COLO829 (cell line): ENCODE data around the gene PCDHGB4.
"Not testable (repeated sequence)": the region's sequence is repeated elsewhere in the genome, so short reads cannot be mapped to it uniquely, and the experiment has no call there.

ENCODE experiments used
- DNase-seq: peaks from one replicate; pipeline ENCODE4 v3.0.0; 2012; ENCODE audit warnings: low spot score

Gene PCDHGB4

DNA sequence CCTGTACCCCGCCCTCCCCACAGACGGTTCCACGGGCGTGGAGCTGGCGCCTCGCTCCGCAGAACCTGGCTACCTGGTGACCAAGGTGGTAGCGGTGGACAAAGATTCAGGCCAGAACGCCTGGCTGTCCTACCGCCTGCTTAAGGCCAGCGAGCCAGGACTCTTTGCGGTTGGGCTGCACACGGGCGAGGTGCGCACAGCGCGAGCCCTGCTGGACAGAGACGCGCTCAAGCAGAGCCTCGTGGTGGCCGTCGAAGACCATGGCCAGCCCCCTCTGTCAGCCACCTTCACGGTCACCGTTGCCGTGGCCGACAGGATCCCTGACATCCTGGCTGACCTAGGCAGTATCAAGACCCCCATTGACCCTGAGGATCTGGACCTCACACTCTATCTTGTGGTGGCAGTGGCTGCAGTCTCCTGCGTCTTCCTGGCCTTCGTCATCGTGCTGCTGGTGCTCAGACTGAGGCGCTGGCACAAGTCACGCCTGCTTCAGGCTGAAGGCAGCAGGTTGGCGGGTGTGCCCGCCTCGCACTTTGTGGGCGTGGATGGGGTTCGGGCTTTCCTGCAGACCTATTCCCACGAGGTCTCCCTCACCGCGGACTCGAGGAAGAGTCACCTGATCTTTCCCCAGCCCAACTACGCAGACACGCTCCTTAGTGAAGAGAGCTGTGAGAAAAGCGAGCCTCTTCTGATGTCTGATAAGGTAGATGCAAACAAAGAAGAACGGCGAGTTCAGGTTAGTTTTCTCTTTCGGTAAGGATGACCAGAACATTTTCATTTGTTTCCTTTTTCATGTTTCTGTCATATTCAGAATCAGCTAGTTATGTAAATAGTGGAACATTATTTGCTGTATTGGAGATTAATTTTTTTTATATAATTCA, 21.2 kb upstream of the PCDHGB4 start:
- no peak for DNase-seq

- DNase-seq: no peak
These were observed 17.3 kb upstream of the PCDHGB4 start, which contains the start of gene PCDHGB3 for GRCh38 chr5:141369994-141370848. PCDHGB3 (plus strand) TSS chr5:141370242; CDS start chr5:141370395, 153 bp downstream.

GRCh38 chr5:141371572-141372475, 15.7 kb upstream of the PCDHGB4 start:
- DNase-seq: no peak

DNA sequence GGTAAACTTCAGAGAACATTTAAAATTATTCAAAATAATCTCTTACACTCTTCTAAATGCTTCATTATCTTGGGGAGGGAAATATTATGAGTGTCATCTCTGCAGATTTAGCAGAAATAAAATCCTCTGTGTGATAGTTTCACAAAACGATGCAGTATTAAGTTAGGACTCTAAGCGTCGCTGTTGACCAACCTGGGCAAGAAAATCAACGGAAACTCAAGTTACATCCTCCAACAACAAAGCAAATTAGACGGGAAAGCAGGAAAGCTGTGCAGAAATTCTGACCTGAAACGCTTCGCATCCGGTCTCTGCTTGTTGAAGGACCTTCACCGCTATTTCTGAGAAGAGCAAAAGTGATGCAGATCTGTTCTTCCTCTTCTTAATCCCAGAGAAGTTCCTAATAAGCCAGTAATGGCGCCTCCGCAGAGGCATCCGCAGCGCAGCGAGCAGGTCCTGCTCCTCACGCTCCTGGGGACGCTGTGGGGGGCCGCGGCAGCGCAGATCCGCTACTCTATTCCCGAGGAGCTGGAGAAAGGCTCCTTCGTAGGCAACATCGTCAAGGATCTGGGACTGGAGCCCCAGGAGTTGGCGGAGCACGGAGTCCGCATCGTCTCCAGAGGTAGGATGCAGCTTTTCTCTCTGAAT, 13.7 kb upstream of the PCDHGB4 start, which contains the start of gene PCDHGA6:
TSS of gene PCDHGA6 (plus strand) at position 219 of the 645 bp plus-strand sequence. CDS start at position 412, 193 bp downstream.
- peak; percentile 3 for DNase-seq

- DNase-seq: no peak
These were observed 12.9 kb upstream of the PCDHGB4 start for GRCh38 chr5:141374627-141375026.

GRCh38 chr5:141375444-141376155, 11.9 kb upstream of the PCDHGB4 start:
- not testable (repeated sequence) for DNase-seq

DNA sequence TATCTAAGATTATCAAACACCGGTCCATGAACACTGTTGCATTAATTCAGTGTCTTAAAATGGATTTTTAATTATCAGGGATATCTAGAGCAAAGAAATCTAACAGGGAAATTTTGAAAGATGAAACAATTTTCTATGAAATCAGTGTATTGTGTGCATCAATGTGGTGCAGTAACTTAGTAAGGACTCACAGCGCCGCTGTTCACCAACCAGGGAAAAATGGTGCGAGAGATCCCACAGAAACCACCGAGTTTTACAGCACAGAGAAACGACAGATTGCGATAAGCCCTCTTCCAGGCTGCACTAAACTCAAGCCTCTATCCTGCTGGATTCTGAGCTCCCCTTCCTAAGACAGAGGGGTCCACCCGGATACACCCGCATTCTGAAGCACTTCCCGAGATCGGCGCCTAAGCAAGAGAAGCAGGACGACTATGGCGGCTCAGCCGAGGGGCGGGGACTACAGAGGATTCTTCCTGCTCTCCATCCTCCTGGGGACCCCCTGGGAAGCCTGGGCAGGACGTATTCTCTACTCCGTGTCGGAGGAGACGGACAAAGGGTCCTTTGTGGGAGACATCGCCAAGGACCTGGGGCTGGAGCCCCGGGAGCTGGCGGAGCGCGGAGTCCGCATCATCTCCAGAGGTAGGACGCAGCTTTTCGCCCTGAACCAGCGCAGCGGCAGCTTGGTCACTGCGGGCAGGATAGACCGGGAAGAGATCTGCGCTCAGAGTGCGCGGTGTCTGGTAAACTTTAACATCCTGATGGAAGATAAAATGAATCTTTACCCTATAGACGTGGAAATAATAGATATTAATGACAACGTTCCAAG, 4.8 kb upstream of the PCDHGB4 start, which contains the start of gene PCDHGA7:
TSS of gene PCDHGA7 (plus strand) at position 274 of the 826 bp plus-strand sequence. CDS start at position 432, 158 bp downstream.
- no peak for DNase-seq

DNA sequence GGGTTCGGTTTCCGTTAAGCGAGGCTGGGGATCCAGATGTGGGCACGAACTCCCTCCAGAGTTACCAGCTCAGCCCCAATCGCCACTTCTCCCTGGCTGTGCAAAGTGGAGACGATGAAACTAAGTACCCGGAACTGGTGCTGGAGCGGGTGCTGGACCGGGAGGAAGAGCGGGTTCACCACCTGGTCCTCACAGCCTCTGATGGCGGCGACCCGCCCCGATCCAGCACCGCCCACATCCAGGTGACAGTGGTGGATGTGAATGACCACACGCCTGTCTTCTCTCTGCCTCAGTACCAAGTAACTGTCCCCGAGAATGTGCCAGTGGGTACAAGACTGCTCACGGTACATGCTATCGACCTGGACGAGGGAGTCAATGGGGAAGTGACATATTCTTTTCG, 4.2 kb upstream of the PCDHGB4 start:
- DNase-seq: no peak

DNA sequence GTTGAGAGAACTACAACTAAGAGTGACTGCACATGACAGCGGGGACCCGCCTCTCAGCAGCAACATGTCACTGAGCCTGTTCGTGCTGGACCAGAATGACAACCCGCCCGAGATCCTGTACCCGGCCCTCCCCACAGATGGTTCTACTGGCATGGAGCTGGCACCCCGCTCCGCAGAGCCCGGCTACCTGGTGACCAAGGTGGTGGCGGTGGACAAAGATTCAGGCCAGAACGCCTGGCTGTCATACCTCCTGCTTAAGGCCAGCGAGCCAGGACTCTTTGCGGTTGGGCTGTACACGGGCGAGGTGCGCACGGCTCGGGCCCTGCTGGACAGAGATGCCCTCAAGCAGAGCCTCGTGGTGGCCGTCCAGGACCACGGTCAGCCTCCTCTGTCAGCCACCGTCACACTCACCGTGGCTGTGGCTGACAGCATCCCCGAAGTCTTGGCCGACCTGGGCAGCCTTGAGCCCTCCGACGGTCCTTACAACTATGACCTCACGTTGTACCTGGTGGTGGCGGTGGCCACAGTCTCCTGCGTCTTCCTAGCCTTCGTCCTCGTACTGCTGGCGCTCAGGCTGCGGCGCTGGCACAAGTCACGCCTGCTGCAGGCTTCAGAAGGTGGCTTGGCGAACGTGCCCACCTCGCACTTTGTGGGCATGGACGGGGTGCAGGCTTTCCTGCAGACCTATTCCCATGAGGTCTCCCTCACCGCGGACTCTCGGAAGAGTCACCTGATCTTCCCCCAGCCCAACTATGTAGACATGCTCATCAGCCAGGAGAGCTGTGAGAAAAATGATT, 2.8 kb upstream of the PCDHGB4 start:
- no peak for DNase-seq

GRCh38 chr5:141388661-141389060, 1.2 kb downstream of the PCDHGB4 start:
- no peak for DNase-seq

GRCh38 chr5:141389153-141390042, 1.9 kb downstream of the PCDHGB4 start:
- DNase-seq: no peak

- DNase-seq: no peak
These were observed 5.1 kb downstream of the PCDHGB4 start, which contains the start of gene PCDHGA8 for GRCh38 chr5:141392429-141393198. PCDHGA8 (plus strand) TSS chr5:141392633; CDS start chr5:141392814, 181 bp downstream.

DNA sequence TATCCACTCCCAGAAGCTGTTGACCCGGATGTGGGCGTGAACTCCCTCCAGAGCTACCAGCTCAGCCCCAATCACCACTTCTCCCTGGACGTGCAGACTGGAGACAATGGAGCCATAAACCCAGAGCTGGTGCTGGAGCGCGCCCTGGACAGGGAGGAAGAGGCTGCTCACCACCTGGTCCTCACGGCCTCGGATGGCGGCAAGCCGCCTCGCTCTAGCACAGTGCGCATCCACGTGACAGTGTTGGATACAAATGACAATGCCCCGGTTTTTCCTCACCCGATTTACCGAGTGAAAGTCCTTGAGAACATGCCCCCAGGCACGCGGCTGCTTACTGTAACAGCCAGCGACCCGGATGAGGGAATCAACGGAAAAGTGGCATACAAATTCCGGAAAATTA, 5.8 kb downstream of the PCDHGB4 start:
- no peak for DNase-seq

DNA sequence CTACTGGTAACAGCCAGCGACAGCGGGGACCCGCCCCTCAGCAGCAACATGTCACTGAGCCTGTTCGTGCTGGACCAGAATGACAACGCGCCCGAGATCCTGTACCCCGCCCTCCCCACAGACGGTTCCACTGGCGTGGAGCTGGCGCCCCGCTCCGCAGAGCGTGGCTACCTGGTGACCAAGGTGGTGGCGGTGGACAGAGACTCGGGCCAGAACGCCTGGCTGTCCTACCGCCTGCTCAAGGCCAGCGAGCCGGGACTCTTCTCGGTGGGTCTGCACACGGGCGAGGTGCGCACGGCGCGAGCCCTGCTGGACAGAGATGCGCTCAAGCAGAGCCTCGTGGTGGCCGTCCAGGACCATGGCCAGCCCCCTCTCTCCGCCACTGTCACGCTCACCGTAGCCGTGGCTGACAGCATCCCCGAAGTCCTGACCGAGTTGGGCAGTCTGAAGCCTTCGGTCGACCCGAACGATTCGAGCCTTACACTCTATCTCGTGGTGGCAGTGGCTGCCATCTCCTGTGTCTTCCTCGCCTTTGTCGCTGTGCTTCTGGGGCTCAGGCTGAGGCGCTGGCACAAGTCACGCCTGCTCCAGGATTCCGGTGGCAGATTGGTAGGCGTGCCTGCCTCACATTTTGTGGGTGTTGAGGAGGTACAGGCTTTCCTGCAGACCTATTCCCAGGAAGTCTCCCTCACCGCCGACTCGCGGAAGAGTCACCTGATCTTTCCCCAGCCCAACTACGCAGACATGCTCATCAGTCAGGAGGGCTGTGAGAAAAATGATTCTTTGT, 7.1 kb downstream of the PCDHGB4 start:
- not testable (repeated sequence) for DNase-seq

- DNase-seq: peak; percentile 23
These were observed 10.5 kb downstream of the PCDHGB4 start, which contains the start of gene PCDHGB5 for GRCh38 chr5:141397756-141398551. PCDHGB5 (plus strand) TSS chr5:141397947; CDS start chr5:141398128, 181 bp downstream.
